NCI-H345 treated with DMSO at 0.1 percent for 48 hours (cell line): ENCODE data around the gene P2RY11.

Source experiments
- DNase-seq: peaks from one replicate; lab custom pipeline; 2025; ENCODE audit not compliant: unreplicated experiment; lab: John Stamatoyannopoulos, UW

P2RY11 gene

GRCh38 chr19:10092648-10093294 is 18.7 kb upstream of the P2RY11 start:
- no peak for DNase-seq

- no peak for DNase-seq
These were observed 18.0 kb upstream of the P2RY11 start for GRCh38 chr19:10093295-10094186.

- no peak for DNase-seq
These were observed 15.9 kb upstream of the P2RY11 start for GRCh38 chr19:10095622-10095947.

- DNase-seq, result peak; percentile 74
These were observed 15.4 kb upstream of the P2RY11 start for GRCh38 chr19:10095948-10096614.

GRCh38 chr19:10096615-10096963 is 14.9 kb upstream of the P2RY11 start:
- DNase-seq, result no peak

- DNase-seq, result no peak
These were observed 11.2 kb upstream of the P2RY11 start for GRCh38 chr19:10100163-10100785.

GRCh38 chr19:10102787-10103236 is 8.7 kb upstream of the P2RY11 start:
- DNase-seq, result no peak

- DNase-seq, result no peak
These were observed 7.4 kb upstream of the P2RY11 start for GRCh38 chr19:10104130-10104513.

- DNase-seq, result no peak
These were observed 6.6 kb upstream of the P2RY11 start for GRCh38 chr19:10104665-10105508.

GRCh38 chr19:10105509-10106099 is 5.9 kb upstream of the P2RY11 start:
- no peak for DNase-seq

- peak; percentile 92 for DNase-seq
These were observed 5.2 kb upstream of the P2RY11 start, which contains the start of gene PPAN for GRCh38 chr19:10106100-10106936. PPAN (plus strand) TSS chr19:10106362; CDS start chr19:10106395, 33 bp downstream.

- DNase-seq, result no peak
These were observed 4.2 kb upstream of the P2RY11 start for GRCh38 chr19:10107254-10107653.

GRCh38 chr19:10107817-10108367 is 3.6 kb upstream of the P2RY11 start:
- no peak for DNase-seq

- no peak for DNase-seq
These were observed 2.0 kb upstream of the P2RY11 start for GRCh38 chr19:10109528-10109927.

- no peak for DNase-seq
These were observed 1.2 kb upstream of the P2RY11 start for GRCh38 chr19:10110076-10110971.

GRCh38 chr19:10110972-10111317 is 548 bp upstream of the P2RY11 start:
- DNase-seq, result no peak

- DNase-seq, result no peak
These were observed 706 bp downstream of the P2RY11 start for GRCh38 chr19:10112037-10112761.
